HG03558 (cell line): ENCODE data around the gene APH1A.
"Not testable (repeated sequence)": the region's sequence is repeated elsewhere in the genome, so short reads cannot be mapped to it uniquely, and the experiment has no call there.

Source experiments
- ATAC-seq: cut with Tn5 transposase; IDR thresholded peaks from one replicate; pipeline ENCODE4 v1.9.1; 2021; ENCODE audit warnings: moderate number of reproducible peaks; ENCODE audit not compliant: unreplicated experiment; ENCODE audit errors: extremely low read depth

APH1A gene

DNA sequence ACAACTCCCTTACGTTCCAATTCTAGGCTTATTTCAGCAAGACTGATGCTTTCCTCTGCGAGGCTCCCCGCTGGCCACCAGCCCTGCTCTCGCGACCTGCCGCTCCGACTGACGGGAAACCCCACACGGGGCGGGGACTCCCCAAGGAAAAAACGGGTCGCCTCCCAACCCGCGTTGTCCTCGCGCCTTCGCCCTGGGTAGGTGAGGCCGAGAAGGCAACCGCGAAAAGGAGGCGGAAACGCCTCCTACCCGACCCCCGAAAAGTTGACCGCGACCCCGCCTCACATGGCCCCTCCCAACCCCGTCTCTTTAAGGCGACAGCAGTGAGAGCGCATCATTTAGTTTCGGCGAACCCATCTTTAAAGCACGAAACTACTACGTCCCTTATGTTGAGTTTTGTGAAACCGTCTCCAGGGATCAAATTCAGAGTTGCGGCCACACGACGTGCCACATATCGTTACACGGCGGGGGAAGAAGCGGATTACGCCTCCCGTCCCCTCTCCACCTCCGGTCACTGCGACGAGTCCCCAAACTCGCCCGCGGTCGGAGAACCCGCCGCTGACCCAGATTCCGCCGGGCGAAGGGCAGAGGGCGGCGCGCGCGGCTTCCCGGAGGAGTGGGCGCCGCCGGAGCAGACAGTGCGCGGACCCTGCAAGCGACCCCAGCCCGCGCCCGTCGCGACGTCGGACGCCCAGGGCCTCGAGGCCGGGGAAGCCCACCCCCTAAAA, 34.1 kb downstream of the APH1A start:
- ATAC-seq: peak; percentile 24

DNA sequence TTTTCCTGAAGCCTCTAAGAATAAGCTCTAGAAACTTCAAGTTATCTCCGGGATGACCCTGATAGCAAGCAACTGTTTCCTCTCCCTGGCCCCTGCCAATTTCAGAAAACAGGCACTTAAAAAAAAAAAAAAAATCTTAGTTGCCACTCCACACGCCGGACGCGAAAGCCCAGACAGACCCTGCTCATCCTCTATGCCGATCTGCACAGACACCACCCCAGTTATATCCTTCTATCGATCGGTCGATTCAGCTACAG, 34.6 kb downstream of the APH1A start:
- no peak for ATAC-seq

DNA sequence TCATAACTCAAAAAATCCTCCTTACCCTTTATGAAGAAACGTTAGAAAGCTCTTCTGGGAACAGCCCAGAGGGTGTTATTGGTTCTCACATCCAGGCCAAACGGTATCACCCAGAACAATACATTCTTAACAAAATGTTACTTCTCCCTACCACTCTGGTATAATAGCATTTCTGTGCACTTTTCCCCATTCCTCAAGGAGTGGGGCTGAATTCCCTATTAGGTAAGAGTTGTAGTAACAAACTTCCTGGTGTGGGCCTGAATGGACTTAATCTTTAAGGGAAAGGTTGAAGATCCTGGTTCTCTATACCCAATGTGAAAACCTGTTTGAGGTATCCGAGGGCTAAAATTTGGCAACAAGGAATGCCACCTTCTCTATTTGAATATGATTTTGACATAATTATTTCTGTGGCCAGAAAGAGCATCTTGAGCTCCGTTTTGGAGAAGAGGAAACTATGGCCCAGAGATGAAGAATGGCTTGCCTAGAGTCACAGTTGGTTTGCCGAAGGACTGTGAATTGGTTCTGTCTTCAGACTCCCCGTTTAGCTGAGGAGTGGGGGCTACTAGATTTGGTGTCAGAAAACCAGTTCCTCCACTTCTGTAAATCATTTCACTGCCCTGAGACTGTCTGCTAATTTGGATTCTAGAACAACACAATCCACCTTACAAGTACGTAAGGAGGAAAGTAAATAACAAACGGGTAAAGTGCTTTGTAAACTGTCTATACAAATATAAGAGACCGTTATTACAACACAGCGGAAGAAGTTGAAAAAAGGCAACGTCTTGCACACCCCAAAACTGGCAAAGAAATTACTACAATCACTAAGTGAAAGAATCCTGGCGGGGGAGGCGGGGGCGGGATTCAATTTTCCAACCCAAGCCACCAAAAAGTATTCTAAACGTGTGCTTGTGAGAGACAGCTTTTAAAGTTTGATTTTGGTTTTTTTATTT, 35.2 kb downstream of the APH1A start:
- ATAC-seq: no peak

DNA sequence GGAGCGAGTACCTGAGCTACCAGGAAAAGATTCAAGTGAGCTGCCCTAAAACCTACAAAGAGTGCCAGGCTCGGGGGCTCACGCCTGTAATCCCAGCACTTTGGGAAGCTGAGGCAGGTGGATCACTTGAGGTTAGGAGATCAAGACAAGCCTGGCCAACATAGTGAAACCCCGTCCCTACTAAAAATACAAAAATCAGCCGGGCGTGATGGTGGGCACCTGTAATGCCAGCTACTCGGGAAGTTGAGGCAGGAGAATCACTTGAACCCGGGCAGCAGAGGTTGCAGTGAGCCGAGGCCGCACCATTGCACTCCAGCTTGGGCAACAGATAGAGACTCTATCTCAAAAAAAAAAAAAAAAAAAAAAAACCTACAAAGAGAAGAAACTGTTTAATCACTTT, 35.9 kb downstream of the APH1A start:
- ATAC-seq: not testable (repeated sequence)

DNA sequence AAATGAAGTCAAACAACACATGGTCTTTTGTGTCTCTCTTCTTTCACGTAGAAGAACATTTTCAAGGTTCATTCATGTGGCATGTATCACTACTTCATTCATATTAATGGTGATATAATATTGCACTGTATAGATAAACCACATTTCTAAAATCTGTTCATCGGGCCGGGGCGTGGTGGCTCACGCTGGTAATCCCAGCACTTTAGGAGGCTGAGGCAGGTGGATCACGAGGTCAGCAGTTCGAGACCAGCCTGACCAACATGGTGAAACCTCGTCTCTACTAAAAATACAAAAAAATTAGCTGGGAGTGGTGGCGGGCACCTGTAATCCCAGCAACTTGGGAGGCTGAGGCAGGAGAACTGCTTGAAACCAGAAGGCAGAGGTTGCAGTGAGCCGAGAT, 40.6 kb downstream of the APH1A start:
- not testable (repeated sequence) for ATAC-seq

DNA sequence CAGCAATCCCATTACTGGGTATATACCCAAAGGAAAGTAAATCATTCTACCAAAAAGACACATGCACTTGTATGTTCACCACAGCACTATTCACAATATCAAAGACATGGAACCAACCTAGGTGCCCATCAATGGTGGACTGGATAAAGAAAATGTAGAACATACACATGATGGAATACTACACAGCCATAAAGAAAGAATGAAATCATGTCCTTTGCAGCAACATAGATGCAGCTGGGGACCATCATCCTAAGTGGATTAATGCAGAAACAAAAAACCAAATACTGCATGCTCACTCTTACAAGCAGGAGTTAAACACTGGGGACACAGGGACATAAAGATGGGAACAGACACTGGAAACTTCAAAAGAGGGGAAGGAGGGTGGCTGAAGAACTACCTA, 41.6 kb downstream of the APH1A start:
- no peak for ATAC-seq

DNA sequence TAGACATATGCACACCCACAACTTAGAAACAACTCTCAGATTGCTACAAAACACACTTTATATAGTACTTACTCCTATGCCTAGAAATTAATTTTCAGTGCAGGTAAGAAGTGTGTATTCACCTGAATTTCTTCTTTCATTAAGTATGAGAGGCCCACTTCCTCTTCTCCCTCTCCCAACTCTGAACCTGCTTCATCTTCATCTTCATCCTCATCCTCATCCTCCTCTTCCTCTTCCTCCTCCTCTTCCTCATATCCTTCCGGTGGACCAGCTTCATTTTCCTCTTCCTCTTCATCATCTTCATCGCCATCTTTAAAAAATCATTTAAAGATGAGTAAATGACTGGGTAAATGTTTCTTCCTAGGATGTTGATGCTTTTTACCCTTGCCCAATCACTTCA, 42.3 kb downstream of the APH1A start:
- no peak for ATAC-seq

DNA sequence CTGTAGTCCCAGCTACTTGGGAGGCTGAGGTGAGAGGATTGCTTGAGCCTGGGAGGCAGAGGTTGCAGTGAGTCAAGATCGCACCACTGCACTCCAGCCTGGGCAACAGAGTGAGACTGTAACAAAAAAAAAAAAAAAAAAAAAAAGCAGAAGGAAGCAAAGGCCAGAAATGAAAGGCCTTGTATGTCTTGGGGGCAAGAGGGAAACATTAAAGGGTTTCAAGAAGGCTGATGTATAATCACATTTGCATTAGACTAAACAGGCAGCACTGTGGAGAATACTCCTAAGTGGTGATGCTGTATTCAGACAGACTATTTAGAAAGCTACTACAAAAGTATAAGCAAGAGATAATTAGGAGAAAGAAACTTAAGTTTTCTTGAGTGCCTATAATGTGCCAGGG, 43.3 kb downstream of the APH1A start:
- no peak for ATAC-seq

DNA sequence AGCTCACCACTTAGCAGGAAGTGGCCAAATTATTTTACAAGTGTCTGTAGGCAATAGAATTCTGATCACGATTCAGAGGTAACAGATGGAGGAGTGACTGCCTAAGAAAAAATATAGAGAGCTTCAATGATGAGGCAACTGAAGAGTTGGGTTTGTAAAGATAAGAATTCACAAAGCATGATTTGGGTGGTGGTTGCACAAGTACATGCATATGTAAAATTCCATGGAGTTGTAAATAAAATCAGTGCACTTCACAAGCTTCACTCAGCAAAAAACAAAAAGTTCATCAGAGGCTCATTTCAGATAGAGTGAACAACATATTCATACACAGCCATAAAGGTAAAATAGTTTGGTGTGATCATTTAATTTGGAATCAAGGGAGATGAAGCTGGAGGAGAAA, 43.8 kb downstream of the APH1A start:
- ATAC-seq: no peak

DNA sequence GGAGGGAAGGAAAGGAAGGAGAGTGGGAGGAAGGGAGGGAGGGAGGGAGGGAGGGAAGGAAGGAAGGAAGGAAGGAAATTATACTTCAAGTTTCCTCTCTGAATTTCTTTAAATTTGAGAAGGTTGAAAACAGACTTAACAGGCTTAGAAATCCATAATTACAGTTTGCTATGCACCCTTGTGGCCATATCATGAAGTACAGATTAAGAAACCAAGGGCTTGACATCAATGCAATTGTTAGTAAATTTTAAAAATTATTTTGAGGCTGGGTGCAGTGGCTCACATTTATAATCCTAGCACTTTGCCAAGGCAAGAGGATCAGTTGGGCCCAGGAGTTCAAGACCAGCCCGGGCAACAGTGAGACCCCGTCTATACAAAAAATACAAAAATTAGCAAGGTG, 47.3 kb downstream of the APH1A start:
- ATAC-seq: no peak

DNA sequence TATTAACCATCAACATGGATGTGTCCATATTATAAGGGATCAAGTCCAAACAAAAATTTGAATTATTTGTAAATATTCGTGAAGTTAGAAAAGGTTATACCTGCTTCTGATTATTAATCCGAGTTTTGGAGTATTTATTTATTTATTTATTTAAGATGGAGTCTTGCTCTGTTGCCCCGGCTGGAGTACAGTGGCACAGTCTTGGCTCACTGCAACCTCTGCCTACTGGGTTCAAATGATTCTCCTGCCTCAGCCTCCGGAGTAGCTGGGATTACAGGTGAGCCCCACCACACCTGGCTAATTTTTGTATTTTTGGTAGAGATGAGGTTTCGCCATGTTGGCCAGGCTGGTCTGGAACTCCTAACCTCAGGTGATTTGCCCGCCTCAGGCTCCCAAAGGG, 53.0 kb downstream of the APH1A start:
- not testable (repeated sequence) for ATAC-seq
